GM21723 (cell line): ENCODE results near the gene TARBP1.
A peak's percentile ranks its signal among the peaks of the same experiment; 100 is the strongest.
"Not testable (repeated sequence)": the region's sequence is repeated elsewhere in the genome, so short reads cannot be mapped to it uniquely, and the experiment has no call there.

Source experiments
- ATAC-seq: cut with Tn5 transposase; IDR thresholded peaks from one replicate; pipeline ENCODE4 v1.9.1; 2021; ENCODE audit warnings: mild to moderate bottlenecking, moderate library complexity; ENCODE audit not compliant: unreplicated experiment

The TARBP1 gene

GRCh38 chr1:234396871-234397270 lies 82.1 kb downstream of the TARBP1 start:
- no peak for ATAC-seq

DNA sequence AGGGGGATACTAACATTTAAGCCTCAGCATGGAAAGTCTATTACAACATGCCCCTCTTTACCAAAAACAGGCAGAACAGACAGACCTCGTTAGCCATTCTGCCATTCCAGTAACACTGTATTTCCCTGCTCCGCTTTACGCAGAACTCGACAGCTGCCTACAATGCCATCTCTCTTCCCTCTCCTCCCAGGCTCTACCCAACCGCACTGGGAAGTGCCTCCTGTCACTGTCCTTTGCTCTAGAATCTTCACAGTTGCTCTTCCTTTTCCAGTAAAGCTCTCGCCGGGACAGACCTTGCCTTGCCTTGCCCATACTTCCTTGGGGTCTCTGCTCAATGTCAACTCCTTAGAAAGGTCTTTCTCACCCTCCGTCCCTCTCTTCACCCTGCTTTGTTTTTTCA lies 82.9 kb downstream of the TARBP1 start:
- no peak for ATAC-seq

- ATAC-seq: no peak
These were observed 83.7 kb downstream of the TARBP1 start for GRCh38 chr1:234395297-234395696.

DNA sequence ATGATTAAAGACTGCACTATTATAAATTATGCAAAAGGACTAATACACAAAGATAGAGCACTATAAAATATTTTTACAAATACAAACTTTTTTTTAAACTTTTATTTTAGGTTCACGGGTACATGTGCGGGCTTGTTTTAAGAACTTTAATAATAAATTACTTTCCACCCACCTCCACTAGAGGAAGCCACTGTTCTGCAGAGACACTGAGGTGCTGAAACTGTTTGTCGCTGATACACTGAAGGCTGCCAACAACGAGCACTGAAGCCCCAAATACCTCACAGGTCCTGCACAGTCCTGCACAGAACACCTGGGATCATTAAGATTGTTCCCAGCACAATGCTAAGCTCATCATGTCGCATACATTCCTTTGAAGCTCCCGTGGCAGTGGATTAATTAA lies 85.8 kb downstream of the TARBP1 start:
- no peak for ATAC-seq

- ATAC-seq: no peak
These were observed 90.9 kb downstream of the TARBP1 start for GRCh38 chr1:234388094-234388493.

DNA sequence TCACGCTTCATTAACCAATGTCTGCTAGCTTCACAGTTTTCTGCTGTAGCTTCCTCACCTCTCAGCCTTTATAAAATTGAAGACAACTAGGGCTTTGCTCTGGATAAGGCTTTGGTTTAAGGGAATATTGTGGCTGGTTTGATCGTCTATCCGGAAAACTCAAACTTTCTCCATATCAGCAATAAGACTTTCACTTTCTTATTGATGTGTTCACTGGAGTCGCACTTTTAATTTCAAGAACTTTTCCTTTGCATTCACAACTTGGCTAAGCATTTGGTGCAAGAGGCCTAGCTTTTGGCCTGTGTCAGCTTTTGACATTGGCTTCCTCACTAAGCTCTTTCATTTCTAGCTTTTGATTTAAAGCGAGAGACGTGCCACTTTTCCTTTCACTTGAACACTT lies 92.9 kb downstream of the TARBP1 start:
- no peak for ATAC-seq

DNA sequence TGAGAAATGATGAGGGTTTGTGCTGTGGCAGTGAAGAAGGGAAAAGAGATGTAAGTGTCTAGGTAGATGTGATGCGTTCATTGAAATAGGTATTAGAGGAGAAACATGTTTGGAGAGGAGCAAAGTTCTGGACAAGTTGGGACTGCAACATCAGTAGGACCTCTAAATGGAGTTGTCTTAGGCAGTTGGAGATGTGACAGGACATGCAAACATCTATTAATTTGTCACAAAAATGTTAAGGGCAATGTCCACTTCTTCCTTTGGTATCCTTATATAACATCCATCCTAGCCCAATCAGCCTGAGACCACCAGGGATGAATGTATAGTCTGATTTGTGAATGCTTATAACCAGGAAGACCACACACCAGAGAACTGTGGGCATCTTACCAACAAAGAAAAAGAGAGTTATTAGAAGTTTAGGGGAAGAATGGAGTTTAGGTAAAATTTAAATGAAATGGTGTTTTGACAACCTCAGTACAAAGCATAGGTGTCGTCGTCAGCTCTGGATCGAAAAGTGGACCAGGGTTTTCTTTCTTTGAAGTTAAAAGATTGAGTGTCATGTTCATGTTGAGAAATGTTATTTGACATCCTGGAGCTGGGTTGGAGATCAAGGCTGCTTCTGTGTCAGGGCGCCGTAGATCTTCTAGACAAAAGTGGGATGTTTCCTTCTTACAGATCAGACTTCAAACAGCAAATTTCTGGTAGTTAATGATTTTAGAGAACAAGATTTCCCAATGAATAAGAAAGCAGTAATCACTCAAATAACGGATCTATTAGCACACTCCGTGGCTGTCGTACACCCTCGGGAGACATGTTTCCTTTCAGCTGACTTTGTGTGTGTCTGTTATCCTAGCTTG lies 97.1 kb downstream of the TARBP1 start:
- no peak for ATAC-seq

DNA sequence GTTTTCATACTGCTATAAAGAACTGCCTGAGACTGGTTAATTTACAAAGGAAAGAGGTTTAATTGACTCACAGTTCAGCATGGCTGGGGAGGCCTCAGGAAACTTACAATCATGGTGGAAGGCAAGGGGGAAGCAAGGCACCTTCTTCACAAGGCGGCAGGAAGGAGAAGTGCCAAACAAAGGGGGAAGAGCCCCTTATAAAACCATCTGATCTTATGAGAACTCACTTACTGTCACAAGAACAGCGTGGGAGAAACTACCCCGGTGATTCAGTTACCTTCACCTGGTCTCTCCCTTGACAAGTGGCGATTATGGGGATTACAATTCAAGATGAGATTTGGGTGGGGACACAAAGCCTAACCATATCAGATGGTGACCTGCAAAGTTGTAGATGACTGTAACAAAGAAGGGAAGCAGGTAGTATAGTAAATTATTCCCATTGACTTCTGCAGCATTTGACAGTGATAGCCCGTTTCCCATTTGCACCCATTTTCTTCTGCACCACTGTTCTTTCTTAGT lies 99.3 kb downstream of the TARBP1 start:
- ATAC-seq: not testable (repeated sequence)

GRCh38 chr1:234375672-234376071 lies 103.3 kb downstream of the TARBP1 start:
- ATAC-seq: no peak

GRCh38 chr1:234373959-234374254 lies 105.1 kb downstream of the TARBP1 start:
- ATAC-seq: peak; percentile 24

DNA sequence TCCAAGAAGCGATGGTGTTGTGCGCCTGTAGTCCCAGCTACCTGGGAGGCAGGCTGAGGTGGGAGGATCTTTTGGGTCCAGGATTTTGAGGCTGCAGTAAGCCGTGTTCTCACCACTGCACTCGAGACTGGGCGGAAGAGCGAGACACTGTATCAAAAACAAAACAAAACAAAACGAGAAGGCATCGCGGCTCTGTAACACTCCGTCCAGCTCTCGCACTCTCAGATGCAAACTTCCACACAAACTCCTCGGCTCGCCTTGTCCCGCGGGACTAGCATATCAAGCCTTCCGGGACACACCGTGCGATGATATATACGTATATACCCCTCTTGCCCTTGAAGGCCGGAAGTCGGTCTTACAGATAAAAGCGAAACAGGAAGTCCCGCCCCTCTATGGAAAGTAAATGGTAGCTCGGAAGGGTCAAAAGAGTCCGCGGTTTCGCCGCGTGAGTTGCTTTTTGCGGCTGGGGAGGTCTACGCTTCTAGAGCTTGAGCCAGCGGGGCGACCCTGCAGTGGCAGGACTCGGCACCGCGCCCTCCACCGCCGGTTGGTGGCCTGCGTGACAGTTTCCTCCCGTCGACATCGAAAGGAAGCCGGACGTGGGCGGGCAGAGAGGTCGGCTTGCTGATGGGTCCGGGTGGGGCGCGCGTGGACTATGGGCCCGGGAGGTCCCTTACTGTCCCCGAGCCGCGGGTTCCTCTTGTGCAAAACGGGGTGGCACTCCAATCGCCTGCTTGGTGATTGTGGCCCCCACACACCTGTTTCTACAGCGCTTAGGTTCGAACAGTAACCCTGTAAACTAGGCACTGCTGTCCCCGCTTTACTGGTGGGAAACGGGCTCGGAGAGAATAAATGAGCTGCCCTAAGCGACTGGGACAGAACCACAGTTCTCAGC lies 105.7 kb downstream of the TARBP1 start, which contains the start of gene COA6:
Gene COA6 (plus strand): TSS at position 393 of the 895 bp plus-strand sequence. CDS start 11 bp downstream, at position 404.
- ATAC-seq: peak; percentile 92

DNA sequence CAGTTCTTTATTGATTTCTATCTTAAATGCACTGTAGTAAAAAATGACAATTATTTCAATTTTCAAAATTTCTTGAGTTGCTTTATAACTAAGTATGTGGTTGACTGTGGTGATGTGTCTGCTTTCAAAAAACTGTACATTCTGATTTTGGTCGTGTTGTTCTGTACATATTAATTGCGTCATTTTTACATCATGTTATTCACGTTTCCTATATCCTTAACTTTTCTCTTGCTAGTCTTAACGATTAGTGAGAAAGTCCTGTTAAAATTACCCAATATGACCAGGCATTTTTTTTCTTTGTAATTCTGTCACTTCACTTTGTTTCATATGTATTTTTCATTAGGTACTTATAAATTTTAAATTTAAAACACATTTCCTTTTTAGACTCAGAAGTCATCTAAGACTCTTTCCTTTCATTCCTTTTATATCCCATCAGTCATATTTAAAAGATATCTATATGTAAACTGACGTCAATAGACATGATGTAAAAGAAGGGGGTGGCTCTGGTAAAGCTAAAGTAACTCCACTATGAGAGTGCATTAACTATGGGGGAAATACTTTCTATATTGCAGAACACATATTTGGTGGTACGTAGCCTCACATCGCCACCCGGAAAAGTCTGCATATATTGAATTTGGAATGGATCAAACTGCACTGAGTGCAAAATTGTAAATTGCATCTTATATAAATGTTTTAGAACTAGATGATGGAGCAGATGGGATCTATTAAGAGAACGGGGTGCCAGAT lies 106.8 kb downstream of the TARBP1 start:
- no peak for ATAC-seq

DNA sequence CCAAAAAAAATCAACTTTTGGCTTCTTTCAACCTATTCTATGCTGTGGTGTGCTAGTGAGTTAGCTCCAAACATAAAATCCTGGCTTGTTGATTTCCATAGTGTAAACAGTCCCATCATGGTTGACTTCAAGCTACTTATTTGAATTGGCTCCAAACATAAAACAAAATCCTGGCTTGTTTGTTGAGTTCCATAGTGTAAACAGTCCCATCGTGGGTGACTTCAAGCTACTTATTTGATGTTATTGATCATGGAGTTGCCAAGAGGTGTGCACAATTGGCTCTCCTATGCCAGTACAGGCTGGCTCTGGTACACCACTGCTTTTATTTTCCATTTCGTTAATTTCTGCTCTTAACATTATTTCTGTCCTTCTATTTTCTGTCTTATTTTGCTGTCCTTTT lies 107.6 kb downstream of the TARBP1 start:
- ATAC-seq: no peak

DNA sequence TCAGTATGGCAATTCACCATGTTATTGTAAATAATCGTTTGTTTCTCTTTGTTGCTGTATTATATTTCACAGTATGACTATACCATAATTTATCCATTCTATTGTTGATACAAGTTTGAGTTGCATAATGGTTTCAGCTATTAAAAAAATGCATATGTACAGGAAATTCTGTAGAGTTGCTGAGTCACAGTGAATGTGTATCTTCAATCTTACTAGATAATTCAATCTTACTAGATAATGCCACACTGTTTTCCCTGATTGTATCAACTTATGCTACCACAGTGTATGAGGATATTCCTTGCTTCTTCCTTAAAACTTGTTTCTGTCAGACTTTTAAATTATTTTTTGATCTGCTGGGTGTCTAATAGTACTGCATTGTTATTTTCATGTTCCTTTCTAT lies 109.2 kb downstream of the TARBP1 start:
- no peak for ATAC-seq

DNA sequence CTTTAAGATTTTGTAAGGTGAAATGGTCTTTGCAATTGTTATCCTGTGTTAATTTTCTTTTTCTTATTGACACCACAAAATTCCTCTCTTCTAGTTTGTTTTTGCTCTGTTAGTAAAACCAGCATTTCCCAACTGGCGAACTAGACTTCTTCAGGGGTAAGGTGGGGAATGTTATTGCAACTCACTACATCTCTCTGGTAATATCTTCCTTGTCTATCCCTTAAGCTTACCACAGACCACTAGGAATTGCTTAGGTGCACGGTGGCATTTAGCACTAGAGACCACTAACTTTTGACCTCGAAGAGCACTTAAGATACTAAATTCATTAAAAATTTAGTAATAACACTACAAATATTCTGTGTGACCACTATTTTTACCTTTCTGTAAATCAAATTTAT lies 109.9 kb downstream of the TARBP1 start:
- no peak for ATAC-seq

DNA sequence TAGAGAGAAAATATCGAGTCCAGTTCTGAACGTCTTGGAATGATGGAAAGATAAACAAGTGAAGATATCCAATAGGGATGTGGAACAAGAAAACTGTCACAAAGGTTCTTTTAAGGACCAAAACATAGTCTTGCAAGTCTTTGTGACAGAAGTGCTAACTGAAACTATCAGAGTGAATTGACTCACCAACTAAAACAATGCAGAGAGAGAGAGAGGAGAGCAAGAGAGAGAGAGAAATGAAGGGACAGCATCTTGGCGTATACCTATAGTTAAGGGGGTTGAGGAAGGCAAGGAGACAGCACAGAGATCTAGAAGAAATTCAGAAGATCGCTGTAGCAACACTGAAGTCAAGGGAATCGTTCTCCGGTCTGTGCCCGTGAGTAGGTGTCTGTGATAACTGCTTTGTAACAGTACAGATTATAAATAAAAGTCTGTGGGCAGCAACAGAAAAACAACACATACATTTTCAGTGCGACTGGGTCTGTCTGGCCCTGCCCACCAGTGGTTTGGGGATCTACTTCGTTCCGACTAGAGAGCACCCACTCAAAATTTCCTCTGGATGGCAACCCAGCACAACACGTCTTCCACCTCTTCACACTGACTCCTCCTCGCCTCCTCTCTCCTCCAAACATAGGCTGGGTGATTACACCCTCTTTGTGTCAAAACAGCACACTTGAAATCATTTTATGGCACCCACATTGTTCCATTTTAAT lies 110.5 kb downstream of the TARBP1 start:
- no peak for ATAC-seq

GRCh38 chr1:234362558-234362957 lies 116.4 kb downstream of the TARBP1 start:
- no peak for ATAC-seq

- no peak for ATAC-seq
These were observed 117.8 kb downstream of the TARBP1 start for GRCh38 chr1:234361102-234361603.

DNA sequence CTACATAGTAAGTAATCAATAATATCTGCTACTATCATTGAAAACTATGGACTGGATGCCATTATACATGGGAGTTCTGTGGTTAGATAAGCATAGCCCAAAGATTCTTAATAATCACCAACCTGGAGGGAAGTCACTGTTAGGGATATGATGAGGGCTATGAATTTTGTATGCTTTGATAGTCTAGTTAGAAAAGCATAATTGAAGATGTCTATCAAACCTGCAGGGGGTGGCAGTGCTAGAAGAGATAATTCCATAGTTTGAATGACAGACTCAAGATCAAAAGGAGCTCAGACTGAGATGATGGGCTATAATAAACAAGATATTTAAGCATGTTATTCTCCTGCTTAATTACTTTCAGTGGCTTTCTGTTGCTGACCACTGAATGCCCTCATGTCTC lies 121.1 kb downstream of the TARBP1 start:
- ATAC-seq: no peak

DNA sequence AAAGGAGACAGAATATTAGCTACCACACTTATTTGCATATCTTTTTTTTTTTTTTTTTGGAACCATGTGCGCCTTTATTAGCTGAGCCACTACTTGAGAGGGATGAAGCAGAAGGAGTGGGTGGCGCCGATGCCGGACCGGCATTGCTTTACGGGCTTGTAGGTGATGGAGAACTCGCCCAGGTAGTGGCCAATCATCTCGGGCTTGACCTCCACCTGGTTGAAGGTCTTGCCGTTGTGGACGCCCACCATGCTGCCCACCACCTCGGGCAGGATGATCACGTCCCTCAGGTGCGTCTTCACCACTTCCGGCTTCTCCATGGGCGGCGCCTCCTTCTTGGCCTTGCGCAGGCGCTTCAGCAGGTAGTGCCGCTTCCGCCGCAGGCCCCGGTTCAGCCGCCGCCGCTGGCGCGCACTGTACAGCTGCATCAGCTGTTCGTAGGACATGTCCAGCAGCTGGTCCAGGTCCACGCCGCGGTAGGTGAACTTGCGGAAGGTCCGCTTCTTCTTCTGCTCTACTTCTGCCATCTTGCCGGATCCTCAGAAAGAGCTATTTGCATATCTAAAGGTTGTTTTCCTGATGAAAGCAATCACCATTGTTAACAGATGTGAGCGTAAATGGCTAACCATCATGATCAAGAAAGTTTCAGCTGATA lies 122.2 kb downstream of the TARBP1 start:
- ATAC-seq: not testable (repeated sequence)
